NCI-H187 treated with DMSO at 0.1 percent for 48 hours (cell line): Measurements from ENCODE around the gene HTR3E.

Source experiments
- DNase-seq: peaks from one replicate; lab custom pipeline; 2025; lab: John Stamatoyannopoulos, UW

The HTR3E gene

GRCh38 chr3:184155644-184156521 is 59.0 kb downstream of the HTR3E start:
- DNase-seq: no peak

- no peak for DNase-seq
These were observed 59.7 kb downstream of the HTR3E start for GRCh38 chr3:184156522-184156955.
